HG03520 (cell line): Measurements from ENCODE around the gene PIEZO1.
"Not testable (repeated sequence)": the region's sequence is repeated elsewhere in the genome, so short reads cannot be mapped to it uniquely, and the experiment has no call there.

Source experiments
- ATAC-seq: cut with Tn5 transposase; IDR thresholded peaks from one replicate; pipeline ENCODE4 v1.9.1; 2021; ENCODE audit warnings: mild to moderate bottlenecking, moderate library complexity; ENCODE audit not compliant: unreplicated experiment

PIEZO1 gene, protein sequence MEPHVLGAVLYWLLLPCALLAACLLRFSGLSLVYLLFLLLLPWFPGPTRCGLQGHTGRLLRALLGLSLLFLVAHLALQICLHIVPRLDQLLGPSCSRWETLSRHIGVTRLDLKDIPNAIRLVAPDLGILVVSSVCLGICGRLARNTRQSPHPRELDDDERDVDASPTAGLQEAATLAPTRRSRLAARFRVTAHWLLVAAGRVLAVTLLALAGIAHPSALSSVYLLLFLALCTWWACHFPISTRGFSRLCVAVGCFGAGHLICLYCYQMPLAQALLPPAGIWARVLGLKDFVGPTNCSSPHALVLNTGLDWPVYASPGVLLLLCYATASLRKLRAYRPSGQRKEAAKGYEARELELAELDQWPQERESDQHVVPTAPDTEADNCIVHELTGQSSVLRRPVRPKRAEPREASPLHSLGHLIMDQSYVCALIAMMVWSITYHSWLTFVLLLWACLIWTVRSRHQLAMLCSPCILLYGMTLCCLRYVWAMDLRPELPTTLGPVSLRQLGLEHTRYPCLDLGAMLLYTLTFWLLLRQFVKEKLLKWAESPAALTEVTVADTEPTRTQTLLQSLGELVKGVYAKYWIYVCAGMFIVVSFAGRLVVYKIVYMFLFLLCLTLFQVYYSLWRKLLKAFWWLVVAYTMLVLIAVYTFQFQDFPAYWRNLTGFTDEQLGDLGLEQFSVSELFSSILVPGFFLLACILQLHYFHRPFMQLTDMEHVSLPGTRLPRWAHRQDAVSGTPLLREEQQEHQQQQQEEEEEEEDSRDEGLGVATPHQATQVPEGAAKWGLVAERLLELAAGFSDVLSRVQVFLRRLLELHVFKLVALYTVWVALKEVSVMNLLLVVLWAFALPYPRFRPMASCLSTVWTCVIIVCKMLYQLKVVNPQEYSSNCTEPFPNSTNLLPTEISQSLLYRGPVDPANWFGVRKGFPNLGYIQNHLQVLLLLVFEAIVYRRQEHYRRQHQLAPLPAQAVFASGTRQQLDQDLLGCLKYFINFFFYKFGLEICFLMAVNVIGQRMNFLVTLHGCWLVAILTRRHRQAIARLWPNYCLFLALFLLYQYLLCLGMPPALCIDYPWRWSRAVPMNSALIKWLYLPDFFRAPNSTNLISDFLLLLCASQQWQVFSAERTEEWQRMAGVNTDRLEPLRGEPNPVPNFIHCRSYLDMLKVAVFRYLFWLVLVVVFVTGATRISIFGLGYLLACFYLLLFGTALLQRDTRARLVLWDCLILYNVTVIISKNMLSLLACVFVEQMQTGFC (N-terminal part only)

DNA sequence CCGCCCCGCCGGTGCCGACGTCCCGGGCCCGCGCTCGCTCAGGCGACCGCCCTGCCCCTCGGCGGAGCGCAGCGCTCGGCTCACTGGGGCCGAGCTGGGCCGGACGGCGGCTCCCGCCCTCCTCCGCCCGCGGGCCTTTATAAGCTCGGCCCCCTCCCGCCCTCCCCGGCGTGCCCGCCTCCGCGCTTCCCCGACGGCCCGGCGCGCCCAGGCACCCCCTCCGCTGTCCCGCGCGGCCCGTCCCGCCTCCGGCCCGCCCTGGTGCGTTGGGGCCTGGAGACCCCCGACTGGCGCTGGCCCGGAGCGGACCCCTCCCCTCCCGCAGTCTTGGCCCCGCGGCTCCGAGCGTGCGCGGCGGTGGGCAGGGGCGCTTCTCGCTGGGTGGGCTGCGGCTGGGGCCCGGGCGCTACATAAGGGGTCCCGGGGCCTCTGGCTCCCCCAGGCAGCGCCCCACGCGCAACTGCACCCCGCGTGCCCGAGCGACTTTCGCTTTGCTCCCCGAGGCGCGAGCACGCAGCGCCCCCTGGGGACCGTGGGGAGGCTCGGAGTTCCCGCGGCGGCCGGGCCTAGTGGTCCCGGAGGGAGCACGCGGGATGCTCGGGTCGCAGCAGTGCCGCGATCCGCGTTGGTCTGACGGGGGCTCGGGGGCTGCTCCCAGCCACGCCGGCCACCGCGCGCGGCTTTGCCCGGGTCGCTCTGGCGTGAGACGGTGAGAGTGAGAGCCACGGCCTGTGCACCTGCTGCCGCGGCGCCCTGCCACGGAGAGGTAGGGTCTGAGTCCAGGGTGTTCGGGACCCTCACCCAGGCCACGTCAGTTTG lies at the start of gene PIEZO1:
Gene PIEZO1 (minus strand): TSS at position 115 of the 819 bp plus-strand sequence. CDS start 256 bp downstream, outside the sequence.
- ATAC-seq, result no peak

DNA sequence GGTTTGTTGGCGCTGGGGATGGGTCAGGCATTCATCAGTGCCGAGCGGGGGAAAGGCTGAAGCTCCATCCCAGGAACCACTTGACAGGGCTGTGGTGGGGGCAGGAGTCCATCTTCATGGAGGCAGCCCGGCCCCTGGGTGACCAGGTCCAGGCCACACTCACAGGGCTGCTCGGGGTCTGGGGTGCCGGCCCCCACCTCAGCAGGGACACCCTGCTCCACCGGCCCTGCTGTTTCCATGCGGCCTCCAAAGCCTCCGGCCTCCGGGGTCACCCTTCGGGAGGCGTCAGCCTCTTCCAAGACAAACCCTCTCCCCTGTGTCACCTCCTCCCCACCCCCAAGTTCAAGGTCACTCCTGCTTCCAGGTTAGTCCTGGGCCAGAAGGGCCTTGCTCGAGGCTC lies 49.6 kb upstream of the PIEZO1 start:
- ATAC-seq, result no peak

DNA sequence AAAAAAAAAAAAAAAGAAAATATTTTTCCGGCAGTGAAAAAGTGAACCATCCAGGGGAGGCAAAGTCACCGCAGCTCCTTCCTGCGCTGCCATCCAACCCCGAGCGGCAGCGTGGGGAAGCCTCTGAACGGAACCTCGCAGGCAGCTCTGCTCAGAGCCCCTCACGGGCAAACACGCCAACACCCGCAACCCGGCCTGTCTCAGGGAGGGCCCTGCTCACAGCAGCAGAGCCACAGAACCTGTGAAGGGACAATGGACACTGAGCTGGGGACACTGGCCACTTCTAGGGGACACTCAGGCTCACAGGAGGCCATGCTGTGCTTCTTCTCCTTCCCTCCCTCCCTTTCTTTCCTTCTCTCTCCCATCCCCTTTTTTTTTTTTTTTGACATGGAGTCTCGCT lies 48.1 kb upstream of the PIEZO1 start:
- no peak for ATAC-seq

DNA sequence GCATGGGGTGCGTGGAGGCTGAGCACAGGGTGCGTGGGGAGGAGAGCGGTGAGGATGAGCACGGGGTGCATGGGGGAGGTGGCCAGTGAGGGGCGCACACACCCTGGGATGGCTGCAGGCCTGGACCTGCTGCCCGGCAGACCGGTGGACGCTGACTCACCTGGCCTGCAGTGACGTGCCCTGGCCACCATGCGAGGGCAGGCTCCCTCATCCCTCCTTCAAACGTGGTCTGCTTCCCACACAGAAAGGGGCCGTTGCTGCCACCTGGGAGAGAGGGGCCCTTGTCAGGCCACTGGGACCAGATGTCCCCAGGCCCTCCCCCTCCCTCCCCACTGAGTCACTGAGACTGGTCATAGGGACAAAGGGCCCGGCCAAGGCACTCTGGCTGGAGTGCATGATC lies 46.8 kb upstream of the PIEZO1 start:
- no peak for ATAC-seq

DNA sequence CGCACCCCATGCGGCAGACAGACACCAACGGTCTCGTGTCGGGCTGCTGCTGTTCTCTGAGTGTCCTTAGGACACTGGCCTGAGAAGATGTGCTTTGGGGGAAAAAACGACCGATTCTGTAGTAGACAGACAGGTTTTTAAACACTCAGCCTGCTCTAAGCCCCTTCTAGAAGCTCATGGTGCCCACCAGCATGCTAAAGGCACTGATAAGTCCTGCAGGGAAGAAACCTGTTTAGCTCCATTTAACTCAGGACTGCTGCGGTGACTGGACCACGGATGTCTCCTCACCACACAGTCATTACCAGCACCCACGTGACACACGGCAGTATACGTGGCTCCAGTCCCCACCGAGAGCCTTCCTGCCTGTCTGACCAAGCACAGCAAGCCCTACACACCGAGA lies 45.8 kb upstream of the PIEZO1 start:
- ATAC-seq, result no peak

DNA sequence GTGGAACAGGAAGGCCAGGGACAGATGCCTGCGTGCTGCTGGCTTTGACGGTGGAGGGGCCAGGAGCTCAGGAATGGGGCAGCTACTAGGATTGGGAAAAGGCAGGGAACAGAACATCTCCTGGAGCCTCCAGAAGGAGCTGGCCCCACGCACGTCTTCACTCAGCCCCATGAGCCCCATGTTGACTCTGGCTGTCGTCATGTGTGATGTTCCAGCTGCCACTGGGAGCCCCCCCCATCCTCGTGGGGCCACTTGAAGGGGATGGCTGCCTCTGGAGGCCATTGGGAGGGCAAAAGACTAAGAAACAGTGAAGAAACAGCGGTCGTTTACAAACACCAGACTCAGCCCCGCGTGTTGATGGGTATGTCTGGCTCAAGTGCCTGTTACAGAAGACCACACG lies 45.2 kb upstream of the PIEZO1 start:
- no peak for ATAC-seq

DNA sequence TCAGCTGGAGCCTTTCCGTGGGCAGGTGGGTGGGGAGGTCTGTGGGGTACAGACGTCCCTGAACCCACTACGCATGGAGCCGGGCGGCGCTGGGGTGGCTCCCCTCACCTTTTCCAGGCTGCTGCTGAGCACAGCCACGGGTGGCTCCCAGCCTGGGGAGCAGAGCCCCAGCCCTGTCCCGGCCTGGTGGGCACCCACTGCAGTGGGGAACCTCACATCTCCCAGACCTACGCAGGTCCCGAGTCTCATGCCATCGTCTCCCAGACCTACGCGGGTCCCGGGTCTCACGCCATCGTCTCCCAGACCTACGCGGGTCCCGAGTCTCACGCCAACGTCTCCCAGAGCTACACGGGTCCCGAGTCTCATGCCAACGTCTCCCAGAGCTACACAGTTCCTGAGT lies 43.7 kb upstream of the PIEZO1 start:
- no peak for ATAC-seq

DNA sequence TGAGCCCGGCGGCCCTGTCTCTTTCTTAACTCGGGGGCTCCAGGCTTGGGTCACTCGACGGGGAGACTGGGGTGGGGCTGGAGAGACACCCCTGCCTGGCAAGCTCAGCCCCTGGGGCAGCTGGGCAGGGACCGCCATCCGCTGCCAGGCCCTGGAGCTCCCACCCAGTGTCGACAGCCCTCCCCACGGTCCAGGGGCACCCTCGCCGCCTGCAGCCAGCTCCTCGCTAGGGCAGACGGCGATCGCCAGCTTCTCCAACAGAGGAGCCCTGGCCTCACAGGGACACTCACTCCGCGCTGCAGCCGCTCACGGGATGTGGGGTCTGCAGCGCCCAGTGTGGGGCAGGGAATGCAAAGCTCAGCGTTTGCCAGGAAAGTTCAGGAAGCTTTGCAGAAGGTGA lies 42.7 kb upstream of the PIEZO1 start:
- ATAC-seq, result no peak

DNA sequence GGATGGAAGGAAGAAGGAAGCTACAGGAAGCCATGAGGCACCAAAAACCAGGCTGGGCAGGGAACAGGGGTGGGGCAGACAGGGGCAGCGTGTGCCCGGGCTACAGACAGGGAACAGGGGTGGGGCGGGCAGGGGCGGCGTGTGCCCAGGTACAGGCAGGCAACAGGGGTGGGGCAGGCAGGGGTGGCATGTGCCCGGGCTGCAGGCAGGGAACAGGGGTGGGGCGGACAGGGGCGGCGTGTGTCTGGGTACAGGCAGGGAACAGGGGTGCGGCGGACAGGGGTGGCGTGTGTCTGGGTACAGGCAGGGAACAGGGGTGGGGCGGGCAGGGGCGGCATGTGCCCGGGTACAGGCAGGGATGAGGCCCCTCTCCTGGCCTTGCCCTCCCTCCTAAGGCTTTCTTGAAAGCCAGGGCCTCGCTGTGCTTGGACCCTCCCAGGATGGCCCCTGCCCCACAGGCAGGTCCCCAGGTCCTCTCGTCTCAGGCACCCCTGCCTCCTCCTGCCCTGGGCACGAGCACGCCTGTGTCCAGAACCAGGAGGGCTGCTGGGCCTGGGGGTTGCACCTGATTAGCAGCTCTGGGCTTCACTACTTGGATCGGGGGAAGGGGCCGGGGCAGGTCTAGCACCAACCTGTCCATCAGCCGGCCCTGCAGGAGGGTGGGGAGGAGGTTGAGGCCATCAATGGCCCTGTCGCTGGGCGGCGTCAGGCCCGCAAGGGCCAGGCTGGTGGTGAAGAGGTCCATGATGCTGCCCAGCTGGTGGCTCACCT lies 41.2 kb upstream of the PIEZO1 start:
- ATAC-seq, result no peak

DNA sequence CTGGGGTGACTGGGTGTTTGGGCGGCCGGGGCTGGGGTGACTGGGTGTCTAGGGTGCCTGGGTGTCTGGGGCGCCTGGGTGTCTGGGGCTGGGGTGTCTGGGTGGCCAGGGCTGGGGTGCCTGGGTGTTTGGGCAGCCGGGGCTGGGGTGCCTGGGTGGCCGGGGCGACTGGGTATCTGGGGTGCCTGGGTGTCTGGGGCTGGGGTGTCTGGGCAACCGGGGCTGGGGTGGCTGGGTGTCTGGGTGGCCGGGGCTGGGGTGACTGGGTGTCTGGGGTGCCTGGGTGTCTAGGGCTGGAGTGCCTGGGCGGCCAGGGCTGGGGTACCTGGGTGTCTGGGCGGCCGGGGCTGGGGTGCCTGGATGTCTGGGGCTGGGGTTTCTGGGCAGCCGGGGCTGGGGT lies 40.1 kb upstream of the PIEZO1 start:
- ATAC-seq, result no peak

DNA sequence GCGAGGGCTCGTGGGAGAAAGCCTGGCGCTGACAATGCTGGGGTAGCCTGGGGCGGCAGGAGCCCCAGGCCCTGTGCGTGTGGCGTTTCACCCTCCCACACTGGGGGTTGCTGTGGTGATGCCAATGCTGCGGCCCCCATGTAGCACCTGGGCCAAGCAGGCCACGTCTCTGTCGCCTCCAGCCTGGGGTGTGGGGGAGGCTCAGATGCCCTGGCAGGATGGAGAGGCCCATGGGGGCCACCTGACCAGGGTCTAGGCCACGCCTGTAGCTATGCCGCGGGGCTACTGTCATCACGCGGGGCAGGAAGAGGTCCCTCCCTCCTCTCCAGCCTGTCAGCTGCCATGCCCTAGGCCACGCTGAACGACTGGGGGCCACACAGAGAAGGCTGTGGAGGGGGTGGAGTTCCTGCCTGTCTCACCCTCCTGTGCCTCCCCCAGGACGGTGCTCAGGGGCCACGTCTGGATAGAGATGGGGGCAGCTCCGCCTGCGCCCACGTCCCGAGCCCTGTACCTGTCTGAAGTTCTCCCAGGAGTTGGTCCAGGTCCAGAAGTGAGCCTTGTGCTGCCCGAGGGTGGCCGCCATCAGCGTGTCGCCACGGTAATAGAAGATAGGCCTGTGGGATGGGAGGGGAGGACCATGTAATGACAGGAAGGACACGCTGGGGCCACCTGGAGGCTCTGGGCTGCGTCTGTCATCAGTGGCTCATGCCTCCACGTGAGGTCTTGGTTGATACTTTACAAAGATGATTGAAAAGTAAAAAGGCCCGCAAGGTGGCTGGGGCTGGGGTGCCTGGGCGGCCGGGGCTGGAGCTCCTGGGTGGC lies 39.4 kb upstream of the PIEZO1 start:
- no peak for ATAC-seq

DNA sequence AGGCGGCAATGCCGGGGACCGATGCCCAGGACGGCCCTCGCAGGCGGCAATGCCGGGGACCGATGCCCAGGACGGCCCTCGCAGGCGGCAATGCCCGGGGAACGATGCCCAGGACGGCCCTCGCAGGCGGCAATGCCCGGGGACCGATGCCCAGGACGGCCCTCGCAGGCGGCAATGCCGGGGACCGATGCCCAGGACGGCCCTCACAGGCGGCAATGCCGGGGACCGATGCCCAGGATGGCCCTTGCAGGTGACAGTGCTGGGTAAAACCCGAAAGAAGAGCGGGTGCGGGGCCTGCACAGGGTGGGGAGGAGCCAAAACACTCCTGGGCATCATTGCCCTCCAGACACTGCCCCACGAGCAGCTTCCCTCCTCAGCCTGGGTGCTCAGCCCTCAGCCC lies 38.6 kb upstream of the PIEZO1 start:
- ATAC-seq, result not testable (repeated sequence)

DNA sequence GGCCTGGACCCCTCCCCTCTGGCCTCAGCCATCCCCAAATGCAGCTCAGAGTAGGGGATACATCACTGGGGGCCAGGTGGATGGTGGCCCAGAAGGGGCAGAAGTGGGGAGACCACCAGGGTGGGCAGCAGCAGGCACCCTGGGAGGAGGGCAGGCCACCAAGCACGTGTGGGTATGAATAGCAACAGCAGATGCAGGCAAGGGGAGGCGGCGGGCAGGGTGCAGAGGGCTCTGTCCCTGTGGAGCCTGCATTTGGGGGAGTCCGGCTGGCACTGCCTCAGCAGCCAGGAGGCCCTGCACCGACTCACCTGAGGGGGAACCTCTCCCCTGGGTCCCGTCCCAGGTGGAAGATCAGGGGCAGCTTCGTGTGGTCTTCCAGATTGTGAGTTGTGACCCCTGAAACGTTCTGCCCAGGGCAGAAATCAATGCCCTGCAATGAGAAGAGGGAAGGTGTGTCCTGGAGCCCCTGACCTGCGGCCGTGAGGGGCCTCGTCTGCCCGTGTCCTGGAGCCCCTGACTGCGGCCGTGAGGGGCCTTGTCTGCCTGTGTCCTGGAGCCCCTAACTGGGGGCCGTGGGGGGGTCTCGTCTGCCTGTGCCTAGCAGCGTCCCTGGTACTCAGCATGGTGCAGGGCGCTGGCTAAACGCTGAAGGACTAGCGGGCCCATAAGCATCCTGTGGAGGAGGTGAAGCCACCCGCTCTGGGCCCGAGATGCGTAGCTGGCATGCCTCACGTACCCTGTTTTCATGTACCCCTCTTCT lies 37.4 kb upstream of the PIEZO1 start:
- ATAC-seq, result no peak

DNA sequence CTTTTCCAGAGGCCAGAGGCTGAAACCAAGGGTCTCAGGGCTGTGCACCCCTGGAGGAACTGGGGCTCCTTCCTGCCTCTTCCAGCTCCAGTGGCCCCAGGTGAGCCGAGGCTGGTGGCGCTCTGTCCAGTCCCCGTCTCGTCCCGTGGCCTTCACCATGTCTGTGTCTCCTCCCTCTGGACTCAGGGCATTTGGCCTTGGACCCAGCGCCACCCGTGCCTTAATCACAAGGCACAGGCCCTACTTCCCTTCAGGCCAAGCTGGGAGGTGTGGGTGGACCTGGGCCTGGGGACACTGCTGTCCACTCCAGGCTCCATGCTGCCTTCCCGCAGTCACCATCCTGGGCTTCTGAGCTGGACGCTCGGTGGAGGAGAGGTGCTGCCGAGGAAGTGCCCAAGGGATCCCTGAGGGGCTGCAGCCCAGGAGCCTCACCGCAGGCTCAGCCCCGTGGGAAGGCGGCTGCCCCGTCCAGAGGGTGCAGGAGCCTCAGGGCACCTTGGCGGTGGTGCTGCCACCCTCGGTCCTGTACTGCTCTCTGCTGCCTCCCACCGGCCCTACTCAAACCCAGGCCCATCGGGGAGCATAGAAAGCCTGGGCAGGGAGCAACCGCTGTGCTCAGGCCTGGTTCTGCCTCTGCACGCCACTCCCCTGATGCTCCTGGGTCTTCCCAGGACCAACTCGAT lies 36.3 kb upstream of the PIEZO1 start:
- no peak for ATAC-seq

DNA sequence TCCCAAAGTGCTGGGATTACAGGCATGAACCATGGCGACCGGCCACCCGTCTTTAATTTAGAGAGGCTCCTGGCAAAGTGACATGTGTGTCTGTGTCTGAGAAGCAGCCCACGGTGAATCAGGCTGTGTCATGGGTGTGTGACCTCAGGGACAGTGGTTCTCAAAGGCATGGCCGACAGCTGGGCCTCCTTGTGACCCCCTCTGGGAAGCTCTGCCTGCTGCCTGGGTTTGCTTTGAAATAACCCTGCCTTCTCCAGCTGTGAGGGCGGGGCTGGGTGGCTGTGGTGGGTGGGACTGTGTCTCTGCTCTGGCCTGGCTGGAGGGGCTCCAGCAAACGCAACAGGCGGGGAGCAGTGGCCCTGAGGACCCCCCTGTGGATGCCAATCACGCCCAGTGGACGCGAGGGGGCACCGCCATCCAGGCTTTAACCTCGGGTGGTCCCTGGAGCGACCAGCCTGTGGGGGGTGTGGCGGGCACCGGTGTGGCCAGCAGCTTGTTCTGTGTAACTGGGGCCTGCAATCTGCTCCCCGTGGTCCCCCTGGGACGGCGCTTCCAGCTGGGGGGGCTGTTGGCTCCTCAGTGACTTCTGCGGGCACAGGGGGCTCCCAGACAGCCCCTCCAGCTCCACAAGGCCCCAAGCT lies 35.5 kb upstream of the PIEZO1 start:
- no peak for ATAC-seq

DNA sequence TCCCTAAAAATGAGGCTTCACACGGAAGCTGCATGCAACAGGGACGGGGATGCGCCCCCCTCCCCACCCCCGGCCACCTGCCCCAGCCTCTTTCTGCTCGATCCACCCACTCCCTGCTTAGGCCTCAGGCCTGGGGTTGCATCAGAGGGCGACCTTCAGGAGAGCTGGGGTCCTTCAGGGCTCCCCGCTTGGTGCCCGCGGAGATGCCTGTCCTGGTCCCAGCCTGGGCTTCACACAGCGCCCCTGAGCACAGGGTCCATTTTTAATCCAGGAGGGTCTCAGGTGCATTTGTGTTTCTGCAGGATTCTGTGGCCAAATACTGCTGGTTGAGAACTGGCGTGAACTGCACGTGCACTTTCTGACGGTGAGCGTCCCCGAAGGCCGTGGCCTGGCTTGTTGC lies 34.1 kb upstream of the PIEZO1 start:
- no peak for ATAC-seq

DNA sequence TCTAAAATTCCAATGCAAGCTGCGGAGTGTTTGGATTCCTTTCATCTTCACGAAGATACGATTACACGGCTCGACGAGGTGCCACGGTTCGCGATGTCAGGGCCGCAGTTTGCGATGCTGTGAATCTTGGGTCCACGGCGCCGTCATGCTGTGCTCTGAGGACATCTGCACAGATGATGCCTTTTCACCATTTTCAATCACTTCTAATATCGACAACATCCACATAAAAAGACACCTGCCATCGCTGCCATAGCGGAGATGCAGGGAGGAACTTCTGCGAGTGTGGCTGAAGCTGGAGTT lies 33.5 kb upstream of the PIEZO1 start:
- ATAC-seq, result no peak
